ENCODE measurements around the gene DIPK1A.

The DIPK1A gene

DNA sequence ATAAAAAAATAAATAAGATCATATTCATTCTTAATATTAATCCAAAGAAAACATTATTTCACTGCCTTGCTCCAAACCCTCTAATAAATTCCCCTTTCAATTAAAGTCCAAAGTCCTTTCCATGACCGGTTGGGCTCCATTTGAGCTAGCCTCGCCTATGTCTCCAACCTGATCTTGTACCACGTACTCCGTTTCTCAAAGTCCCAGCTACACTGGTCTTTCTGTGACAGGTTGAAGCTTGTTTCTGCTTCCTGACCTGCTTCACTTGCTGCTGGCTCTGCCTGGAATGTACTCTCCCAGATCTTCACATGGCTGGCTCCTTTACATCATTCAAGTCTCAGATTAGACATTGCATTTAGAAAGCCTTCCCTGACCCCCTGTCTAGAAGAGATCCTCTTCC, 113.1 kb downstream of the DIPK1A start:
- Histone ChIP-seq H3K27ac (ENCODE audit: extremely low read depth, low read depth, low read length) (no peak overlapping the region), H3K4me3 (ENCODE audit: low read depth, low read length) (no peak overlapping the region), H3K9me3 (ENCODE audit: control insufficient read depth, insufficient read depth, low read depth, low read length) (no peaks in the 10 kb centered on the region), H3K4me1 (ENCODE audit: control insufficient read depth, insufficient read depth, low read length) (no peaks in the 10 kb centered on the region), H3K36me3 (ENCODE audit: control insufficient read depth in 2 of 2, insufficient read depth in 1 of 2, low read length in 2 of 2) (peaks cover 4 to 13% of the 10 kb centered on the region in 2 experiments; a peak in 2 of 3 replicates)
- POLR2A ChIA-PET, result interaction anchor here (0.9 to 1.2 kb wide), 2 partner anchors 10 to 16 kb away, joined by 3 read pairs; partner anchors contain the start of gene RPL5
- CTCF ChIA-PET, result interaction anchor here (0.7 to 1.6 kb wide), 4 partner anchors 10 to 146 kb away, joined by 3 to 7 read pairs (median 4); no protein-coding TSS in a partner anchor
- TF ChIP-seq FEZF1 (tag by site-specific recombination; IDR thresholded peaks at IDR 0.05), result no peak
- TF ChIP-seq ZSCAN18 (tag by site-specific recombination; IDR thresholded peaks at IDR 0.05), result no peak
- TF ChIP-seq, protein P1, sequence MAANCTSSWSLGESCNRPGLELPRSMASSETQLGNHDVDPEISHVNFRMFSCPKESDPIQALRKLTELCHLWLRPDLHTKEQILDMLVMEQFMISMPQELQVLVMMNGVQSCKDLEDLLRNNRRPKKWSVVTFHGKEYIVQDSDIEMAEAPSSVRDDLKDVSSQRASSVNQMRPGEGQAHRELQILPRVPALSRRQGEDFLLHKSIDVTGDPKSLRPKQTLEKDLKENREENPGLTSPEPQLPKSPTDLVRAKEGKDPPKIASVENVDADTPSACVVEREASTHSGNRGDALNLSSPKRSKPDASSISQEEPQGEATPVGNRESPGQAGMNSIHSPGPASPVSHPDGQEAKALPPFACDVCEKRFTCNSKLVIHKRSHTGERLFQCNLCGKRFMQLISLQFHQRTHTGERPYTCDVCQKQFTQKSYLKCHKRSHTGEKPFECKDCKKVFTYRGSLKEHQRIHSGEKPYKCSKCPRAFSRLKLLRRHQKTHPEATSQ (tag by site-specific recombination; IDR thresholded peaks at IDR 0.05), result no peak
- TF ChIP-seq ZNF677 (tag by site-specific recombination; IDR thresholded peaks at IDR 0.05), result no peak
- no peak for TF ChIP-seq ZNF174 (tag by site-specific recombination; IDR thresholded peaks at IDR 0.05)
- no peak for TF ChIP-seq HOXA7 (CRISPR knock-in tag; IDR thresholded peaks at IDR 0.05; ENCODE audit: borderline replicate concordance)
- TF ChIP-seq, protein P2, sequence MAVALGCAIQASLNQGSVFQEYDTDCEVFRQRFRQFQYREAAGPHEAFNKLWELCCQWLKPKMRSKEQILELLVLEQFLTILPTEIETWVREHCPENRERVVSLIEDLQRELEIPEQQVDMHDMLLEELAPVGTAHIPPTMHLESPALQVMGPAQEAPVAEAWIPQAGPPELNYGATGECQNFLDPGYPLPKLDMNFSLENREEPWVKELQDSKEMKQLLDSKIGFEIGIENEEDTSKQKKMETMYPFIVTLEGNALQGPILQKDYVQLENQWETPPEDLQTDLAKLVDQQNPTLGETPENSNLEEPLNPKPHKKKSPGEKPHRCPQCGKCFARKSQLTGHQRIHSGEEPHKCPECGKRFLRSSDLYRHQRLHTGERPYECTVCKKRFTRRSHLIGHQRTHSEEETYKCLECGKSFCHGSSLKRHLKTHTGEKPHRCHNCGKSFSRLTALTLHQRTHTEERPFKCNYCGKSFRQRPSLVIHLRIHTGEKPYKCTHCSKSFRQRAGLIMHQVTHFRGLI (tag by site-specific recombination; IDR thresholded peaks at IDR 0.05), result 0 out of 2 replicates have a peak, but pooled peaks have one; percentile 41
- no peak for TF ChIP-seq ZNF341 (tag by site-specific recombination; IDR thresholded peaks at IDR 0.05; ENCODE audit: low read depth)
- TF ChIP-seq ZNF521 (tag by site-specific recombination; IDR thresholded peaks at IDR 0.05), result no peak

DNA sequence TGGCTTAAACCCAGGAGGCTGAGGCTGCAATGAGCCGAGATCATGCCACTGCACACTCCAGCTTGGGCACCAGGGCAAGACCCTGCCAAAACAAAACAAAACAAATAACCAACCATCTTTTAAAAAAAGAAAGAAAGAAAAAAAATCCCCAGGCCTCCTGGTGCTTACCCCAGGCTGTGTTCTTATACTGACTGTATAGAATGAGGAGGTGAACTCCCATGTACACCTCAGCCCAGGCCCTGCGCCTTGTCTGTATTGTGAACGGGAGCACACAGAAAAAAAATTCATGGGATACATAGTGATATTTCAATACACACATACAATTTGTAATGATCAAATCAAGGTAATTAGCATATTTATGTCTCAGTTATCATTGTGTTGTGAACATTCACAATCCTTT, 115.4 kb downstream of the DIPK1A start:
- TF ChIP-seq SP2 (tag by site-specific recombination; IDR thresholded peaks at IDR 0.05), result no peak
- TF ChIP-seq ZNF114 (tag by site-specific recombination; IDR thresholded peaks at IDR 0.05), result no peak
- no peak for TF ChIP-seq ZNF324 (tag by site-specific recombination; IDR thresholded peaks at IDR 0.05)
- TF ChIP-seq ZNF704 (tag by site-specific recombination; IDR thresholded peaks at IDR 0.05), result no peak
- TF ChIP-seq ZNF558 (tag by site-specific recombination; IDR thresholded peaks at IDR 0.05), result no peak
- TF ChIP-seq ZNF785 (tag by site-specific recombination; IDR thresholded peaks at IDR 0.05), result no peak
- no peak for TF ChIP-seq ZEB2 (tag by site-specific recombination; IDR thresholded peaks at IDR 0.05)
- ChIA-PET POLR2A (interaction anchor here (0.6 kb wide), 1 partner anchor 155 kb away, joined by 3 read pairs; no protein-coding TSS in a partner anchor), CTCF (interaction anchor here (0.7 kb wide), 1 partner anchor 953 kb away, joined by 3 read pairs; no protein-coding TSS in a partner anchor)
- Histone ChIP-seq H3K4me1 (ENCODE audit: control insufficient read depth, insufficient read depth, low read length) (no peaks in the 10 kb centered on the region), H3K4me3 (ENCODE audit: low read depth, low read length) (no peak overlapping the region), H3K9me3 (ENCODE audit: control insufficient read depth, insufficient read depth, low read depth, low read length) (no peaks in the 10 kb centered on the region), H3K36me3 (ENCODE audit: control insufficient read depth in 2 of 2, insufficient read depth in 1 of 2, low read length in 2 of 2) (peaks cover 22 to 36% of the 10 kb centered on the region in 2 experiments), H3K27ac (ENCODE audit: extremely low read depth, low read depth, low read length) (no peak overlapping the region)

GRCh38 chr1:92844439-92844838, 116.8 kb downstream of the DIPK1A start:
- H3K4me3 ChIP-seq (ENCODE audit: low read depth, low read length), result no peak overlapping the region
- H3K36me3 ChIP-seq (ENCODE audit: control insufficient read depth in 2 of 2, insufficient read depth in 1 of 2, low read length in 2 of 2), result peaks cover 37 to 51% of the 10 kb centered on the region in 2 experiments
- no peaks in the 10 kb centered on the region for H3K9me3 ChIP-seq (ENCODE audit: control insufficient read depth, insufficient read depth, low read depth, low read length)
- H3K4me1 ChIP-seq (ENCODE audit: control insufficient read depth, insufficient read depth, low read length), result no peaks in the 10 kb centered on the region
- POLR2A ChIA-PET, result interaction anchor here (0.7 to 1.2 kb wide), 3 partner anchors 112 to 1378 kb away, joined by 3 to 7 read pairs (median 4); no protein-coding TSS in a partner anchor
- CTCF ChIA-PET, result no interaction called here
- TF ChIP-seq IKZF3 (tag by site-specific recombination; IDR thresholded peaks at IDR 0.05) (no peak), ZNF521 (tag by site-specific recombination; IDR thresholded peaks at IDR 0.05) (no peak), ZFP41 (tag by site-specific recombination; IDR thresholded peaks at IDR 0.05; ENCODE audit: borderline replicate concordance) (no peak), ZNF426 (tag by site-specific recombination; IDR thresholded peaks at IDR 0.05) (no peak), ZNF112 (tag by site-specific recombination; IDR thresholded peaks at IDR 0.05) (no peak), ZNF121 (tag by site-specific recombination; IDR thresholded peaks at IDR 0.05) (peak; percentile 75; the same call in 1 of the 2 replicates), ZNF701 (tag by site-specific recombination; IDR thresholded peaks at IDR 0.05) (no peak), ZNF157 (tag by site-specific recombination; IDR thresholded peaks at IDR 0.05) (no peak)
- TF ChIP-seq, protein P3, sequence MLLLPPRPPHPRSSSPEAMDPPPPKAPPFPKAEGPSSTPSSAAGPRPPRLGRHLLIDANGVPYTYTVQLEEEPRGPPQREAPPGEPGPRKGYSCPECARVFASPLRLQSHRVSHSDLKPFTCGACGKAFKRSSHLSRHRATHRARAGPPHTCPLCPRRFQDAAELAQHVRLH (tag by site-specific recombination; IDR thresholded peaks at IDR 0.05), result 0 out of 2 replicates have a peak, but pooled peaks have one; percentile 18
- no peak overlapping the region for H3K27ac ChIP-seq (ENCODE audit: extremely low read depth, low read depth, low read length)

All from HEK293 (cell line).